HL-60/S4 (cell line): ENCODE results near the gene SFSWAP.
"Not testable (repeated sequence)": the region's sequence is repeated elsewhere in the genome, so short reads cannot be mapped to it uniquely, and the experiment has no call there.

ENCODE experiments used
- in situ Hi-C: fragments of 300-500 bp; cut with MboI; formaldehyde crosslinking; loops from 2 replicates; pipeline ENCODE4 v1.14.3; 2022; ENCODE audit warnings: low sequenced_read_pairs

Gene SFSWAP

GRCh38 chr12:131756441-131756840 lies 45.6 kb downstream of the SFSWAP start:
- in situ Hi-C loops, result no loop called here

DNA sequence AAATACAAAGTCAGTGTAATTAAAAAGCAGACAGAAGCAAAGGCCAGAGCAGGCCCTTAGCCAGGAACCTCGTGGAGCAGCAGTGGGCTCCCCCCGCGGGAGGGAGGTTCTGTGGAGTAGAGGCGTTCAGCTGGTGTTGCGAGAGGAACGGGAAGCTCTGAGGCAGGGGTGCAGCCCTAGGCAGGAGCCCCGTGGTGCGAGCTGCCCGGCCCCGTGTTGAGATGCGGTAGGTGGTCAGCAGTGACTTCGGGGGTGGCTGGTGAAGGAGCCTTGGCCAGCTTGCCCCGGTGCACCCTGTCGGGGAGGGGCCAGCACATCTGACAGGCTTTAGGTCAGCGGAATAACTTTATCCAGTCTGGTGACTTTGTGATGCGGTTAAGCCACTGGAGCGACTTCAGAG lies 46.2 kb downstream of the SFSWAP start:
- in situ Hi-C loops, result no loop called here

DNA sequence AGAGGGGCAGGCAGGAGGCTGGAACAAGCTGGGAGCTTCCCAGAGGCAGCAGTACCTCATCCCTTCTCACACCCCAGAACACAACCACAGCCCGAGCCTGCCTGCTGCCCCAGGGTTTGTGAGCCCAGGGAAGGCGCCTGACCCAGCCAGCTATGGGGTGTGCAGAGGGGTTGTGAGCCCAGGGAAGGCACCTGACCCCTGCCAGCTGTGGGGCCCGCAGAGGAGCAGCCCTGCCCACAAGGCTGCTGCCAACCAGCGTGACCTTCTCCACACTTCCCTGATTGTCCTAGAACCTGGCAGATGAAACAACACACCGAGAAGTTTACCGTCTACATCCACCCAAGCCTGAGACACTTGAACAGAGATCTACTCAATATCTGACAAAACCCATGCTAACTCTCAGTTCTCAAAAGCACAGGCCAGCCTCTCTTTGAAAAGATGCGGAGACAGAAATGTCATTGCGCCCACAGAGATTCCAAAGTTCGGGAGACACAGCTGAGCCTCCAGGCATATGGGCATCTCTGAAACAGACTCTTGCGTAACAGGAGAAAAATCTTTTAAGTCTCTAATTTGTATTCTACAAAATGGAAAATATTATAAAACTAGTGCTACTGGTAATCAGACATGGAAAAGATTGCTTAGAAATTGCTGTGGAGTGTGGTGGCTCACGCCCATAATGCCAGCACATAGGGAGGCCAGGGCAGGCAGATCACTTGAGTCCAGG lies 47.3 kb downstream of the SFSWAP start:
- in situ Hi-C loops, result no loop called here

DNA sequence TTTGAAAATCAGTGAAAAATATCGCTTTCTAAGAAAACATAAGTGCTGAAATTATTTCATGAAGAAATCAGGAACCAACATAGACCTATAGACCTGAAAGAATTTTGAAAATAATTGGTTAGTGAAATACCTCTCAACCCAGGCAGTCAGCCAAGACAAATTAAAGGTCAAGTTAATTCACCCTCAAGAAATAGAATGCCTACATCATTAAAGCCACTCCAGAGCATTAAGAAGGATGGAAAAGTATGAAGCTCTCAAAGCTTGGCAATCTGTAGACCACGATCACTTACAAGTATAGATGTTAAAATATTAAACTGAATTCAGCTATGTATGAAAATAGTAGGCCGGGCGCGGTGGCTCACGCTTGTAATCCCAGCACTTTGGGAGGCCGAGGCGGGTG lies 48.3 kb downstream of the SFSWAP start:
- in situ Hi-C loops, result no loop called here

DNA sequence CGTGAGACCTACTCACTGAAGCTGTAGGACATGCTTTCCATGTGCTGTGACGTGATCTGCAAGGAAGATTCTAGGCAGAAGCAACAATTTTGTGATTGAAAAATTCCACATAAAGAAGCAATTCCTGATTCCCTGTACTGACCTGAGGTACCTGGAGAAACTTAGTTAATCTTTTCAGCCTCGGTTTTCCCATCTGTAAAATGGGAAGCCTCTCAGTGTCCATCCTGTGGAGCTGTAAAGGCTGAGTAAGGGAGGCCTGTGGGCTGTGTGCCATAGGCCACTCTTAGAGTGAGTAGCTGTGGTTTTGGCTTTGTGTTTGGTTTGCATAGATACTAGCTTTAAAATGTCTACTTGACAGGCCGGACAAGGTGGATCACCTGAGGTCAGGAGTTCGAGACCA lies 50.7 kb downstream of the SFSWAP start:
- in situ Hi-C loops, result no loop called here

DNA sequence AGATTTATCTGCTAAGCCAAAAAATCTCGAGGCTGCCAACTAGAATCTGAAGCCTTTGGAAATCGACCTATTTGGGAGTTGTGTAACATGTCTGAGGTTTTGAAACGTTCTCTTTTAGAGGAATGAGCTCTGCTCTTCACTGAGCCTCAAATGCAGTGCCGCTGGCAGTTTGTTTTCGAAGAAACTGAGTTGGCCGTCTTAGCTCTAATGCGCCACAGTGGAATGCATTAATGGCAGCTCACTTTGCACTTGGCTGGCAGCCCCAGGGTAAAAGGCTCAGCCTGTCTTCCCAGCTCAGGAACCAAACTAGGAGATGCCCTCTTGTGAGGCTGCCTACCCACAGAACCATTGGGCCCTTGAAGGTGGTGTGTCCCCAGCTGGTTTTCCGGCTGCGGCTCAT lies 53.8 kb downstream of the SFSWAP start:
- in situ Hi-C loops, result no loop called here

- in situ Hi-C loops, result no loop called here
Measured at GRCh38 chr12:131765961-131766360, 55.1 kb downstream of the SFSWAP start.

DNA sequence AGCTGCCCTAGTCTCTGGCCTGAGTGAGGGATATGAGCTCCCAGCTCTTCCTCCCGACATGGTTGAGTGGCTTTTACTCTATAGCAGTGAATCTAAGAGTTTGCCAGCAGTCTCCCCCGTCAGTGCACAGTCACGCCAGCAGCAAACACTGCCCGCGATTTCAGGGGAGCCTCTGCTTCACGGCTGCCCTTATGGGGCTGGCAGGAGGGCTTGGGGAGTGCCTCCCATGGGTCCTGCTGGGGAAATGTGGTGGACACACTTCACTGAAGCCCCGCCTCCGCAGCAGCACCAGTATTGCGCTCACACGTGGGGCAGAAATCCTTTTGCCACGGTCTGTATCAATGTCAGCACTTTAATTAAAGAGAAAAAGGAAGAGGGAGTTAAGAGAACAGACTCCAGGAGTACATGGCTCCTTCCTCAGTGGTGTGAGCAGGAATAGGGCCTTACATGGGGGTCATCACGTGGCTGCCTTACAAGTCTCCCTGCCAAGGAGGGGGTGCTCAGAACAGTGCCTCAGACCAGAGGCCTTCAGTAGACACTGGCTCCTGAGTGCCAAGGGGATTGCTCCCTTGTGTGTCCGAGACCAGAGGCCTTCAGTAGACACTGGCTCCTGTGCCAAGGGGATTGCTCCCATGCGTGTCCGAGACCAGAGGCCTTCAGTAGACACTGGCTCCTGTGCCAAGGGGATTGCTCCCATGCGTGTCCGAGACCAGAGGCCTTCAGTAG lies 55.7 kb downstream of the SFSWAP start:
- in situ Hi-C loops, result no loop called here

GRCh38 chr12:131770120-131770519 lies 59.2 kb downstream of the SFSWAP start:
- in situ Hi-C loops, result no loop called here

DNA sequence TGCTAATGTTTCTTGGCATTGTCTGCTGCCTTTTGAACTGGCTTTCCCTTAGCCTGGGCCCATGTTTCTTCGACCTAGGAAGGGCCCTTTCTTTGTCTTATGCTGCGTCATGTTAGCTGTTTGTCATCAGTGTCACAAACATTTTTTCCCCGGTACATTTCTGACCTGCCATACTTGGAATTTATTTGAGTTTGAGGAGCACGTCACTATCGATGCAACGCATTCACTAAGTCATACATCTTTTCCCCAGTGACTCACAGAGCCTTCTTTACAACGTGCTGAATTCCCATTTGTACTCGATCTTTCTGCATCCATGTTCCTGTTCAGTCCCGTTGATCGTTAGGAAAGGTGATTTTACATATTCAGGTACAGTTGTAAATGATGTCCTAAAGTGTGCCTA lies 61.1 kb downstream of the SFSWAP start:
- in situ Hi-C loops, result no loop called here

DNA sequence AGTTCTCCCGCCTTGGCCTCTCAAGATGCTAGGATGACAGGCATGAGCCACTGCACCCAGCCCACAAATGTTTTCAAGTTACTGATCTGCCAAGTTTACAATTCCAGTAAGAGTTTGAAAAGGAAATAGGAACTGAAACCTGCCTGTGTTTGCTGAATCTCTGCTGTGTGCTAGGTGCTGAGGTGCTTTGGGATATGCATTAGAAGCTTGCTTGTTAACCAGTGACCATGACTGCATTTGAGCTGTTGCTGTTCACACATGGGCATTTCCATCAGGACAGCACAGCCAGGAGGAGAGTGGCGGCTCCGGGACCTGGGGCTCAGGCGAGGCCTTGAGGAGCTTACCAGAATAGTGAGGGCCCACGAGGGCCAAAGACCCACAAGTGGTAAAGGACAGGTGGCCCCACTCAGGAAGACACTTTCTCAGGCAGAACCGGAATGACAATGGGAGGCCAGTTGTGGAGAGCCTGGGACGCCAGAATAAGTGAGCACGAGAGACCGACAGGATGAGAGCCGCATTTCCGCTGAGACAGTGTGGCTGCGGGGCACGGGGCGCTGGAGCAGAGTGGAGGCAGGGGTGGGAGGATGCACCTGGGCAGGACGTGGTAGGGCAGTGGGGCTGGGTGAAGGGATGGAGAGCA lies 62.8 kb downstream of the SFSWAP start:
- in situ Hi-C loops, result no loop called here

- in situ Hi-C loops, result no loop called here
Measured at GRCh38 chr12:131774576-131775391, 63.9 kb downstream of the SFSWAP start.

DNA sequence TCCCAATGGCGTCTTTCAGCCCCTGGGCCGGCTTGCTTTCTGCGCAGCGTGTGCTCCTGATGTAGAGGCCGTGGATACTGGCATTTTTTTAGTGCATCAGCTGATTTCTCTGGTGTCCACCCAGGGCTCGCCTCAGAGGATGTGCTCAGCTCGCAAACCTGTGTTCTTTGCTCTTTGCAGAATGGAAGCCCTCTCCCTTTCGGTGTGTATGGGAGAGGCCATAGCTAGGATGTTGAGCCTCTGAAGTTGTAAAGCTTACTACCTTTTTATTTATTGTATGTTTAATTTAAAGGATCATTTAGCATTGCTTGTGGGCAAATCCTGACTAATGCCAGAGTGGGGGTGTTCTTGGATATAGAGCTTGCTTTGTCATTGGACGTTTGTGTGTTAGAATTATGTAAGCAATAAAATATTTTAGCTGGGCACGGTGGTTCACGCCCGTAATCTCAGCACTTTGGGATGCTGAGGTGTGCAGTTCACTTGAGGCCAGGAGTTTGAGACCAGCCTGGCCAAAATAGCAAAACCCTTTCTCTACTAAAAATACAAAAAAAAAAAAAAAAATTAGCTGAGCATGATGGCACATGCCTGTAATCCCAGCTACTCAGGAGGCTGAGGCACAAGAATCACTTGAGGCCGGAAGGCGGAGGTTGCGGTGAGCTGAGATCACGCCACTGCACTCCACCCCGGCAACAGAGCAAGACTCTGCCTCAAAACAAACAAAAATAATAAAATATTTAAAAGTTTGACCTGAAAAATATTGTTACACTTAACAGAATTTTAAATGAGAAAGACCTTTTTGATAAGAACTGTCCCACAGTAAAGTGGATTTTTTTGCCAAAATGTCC lies 64.7 kb downstream of the SFSWAP start:
- in situ Hi-C loops, result no loop called here

DNA sequence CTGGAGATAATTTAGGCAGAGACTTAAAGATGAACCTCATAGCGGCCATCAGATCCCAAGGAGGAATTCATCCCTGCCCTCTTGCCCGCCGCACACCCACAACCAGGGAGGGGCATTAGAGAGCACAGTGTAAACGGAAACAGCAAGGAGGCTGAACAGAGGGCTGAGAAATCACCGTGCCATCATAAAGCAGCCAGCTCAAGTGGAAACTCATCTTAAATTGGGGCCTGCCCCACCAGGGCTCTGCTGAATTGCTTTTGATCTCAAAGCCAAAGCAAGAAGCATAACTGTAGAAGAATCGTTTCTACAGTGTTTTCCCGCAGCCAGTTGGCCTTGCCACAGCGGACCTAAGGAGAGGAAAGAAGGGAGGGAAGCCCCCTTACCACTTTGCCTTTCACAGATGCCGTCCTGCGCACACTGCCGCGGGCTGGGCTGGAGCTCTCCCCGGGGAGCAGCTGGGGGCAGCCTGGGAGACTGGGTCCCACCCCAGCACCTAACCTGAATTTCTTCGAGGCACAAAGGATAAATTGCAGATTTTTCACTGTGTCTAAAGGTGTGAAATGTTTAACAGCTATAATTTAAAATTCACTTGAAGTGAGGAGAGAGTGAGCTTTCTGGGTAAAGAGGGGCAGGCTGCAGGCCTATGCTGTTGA lies 65.5 kb downstream of the SFSWAP start:
- in situ Hi-C loops, result no loop called here

- in situ Hi-C loops, result not testable (repeated sequence)
Measured at GRCh38 chr12:131777269-131777668, 66.4 kb downstream of the SFSWAP start.

DNA sequence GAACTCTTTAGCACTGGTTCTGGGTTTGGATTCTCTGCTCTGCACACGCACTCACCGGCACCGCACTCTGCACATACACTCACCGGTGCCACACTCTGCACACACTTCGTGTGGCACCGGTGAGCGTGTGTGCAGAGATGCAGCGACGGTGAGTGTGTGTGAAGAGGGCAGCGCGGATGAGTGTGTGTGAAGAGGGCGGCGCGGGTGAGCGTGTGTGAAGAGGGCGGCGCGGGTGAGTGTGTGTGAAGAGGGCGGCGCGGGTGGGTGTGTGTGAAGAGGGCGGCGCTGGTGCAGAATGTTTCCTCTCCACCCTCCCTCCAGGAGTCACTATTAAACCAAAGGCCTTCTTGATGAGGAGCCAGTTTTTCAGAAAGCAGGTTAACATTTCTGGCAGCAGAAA lies 68.1 kb downstream of the SFSWAP start:
- in situ Hi-C loops, result no loop called here

DNA sequence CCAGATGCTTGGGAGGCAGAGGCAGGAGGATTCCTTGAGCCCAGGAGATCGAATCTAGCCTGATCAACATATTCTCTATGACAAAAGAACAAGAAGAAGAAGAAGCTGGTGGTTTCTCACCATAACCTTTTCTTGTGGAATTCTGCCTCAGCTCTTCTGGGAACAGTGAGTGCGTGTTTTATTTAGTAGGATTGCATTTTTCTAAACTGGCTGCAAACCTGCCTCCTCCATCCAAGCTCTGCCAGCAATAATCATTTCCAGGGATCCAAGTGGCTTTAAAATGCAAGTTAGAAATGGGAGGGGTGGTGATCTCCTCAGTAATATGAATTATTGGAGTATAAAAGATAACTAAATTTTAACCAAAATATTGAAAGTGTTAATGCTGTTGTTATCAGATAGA lies 71.2 kb downstream of the SFSWAP start:
- in situ Hi-C loops, result no loop called here

GRCh38 chr12:131783915-131784541 lies 73.1 kb downstream of the SFSWAP start:
- in situ Hi-C loops, result no loop called here
